Measurements from ENCODE around the gene YPEL2.

DNA sequence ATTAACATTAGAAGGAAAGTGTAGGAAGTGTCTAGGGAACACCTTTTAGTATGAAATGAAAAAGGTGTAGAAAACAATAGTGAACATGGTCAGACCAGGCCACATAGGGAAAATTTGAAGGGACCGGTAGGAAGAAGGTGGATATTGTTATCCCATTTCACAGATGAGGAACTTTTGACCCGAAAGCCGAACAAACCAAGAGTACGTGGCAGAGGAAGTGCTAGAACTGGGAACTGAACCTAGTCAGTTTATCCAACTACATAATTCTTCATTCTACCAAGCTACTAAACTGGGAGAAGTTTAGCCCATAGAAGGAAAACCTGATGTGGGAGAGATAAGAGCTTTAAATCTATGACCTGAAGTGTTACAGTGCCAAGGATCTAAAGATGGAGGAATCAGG lies 43.2 kb downstream of the YPEL2 start:
- TF ChIP-seq, protein P1, sequence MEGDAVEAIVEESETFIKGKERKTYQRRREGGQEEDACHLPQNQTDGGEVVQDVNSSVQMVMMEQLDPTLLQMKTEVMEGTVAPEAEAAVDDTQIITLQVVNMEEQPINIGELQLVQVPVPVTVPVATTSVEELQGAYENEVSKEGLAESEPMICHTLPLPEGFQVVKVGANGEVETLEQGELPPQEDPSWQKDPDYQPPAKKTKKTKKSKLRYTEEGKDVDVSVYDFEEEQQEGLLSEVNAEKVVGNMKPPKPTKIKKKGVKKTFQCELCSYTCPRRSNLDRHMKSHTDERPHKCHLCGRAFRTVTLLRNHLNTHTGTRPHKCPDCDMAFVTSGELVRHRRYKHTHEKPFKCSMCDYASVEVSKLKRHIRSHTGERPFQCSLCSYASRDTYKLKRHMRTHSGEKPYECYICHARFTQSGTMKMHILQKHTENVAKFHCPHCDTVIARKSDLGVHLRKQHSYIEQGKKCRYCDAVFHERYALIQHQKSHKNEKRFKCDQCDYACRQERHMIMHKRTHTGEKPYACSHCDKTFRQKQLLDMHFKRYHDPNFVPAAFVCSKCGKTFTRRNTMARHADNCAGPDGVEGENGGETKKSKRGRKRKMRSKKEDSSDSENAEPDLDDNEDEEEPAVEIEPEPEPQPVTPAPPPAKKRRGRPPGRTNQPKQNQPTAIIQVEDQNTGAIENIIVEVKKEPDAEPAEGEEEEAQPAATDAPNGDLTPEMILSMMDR (IDR thresholded peaks at IDR 0.05): no peak
- TF ChIP-seq POLR2A (IDR thresholded peaks at IDR 0.05): no peak
- no peak for TF ChIP-seq EP300 (IDR thresholded peaks at IDR 0.05)
- no peak for TF ChIP-seq POLR2AphosphoS5 (IDR thresholded peaks at IDR 0.05)
